Caco-2 (cell line): ENCODE data around the gene GSTT2. TPM values are rescaled to one million over a fixed set of nuclear protein-coding genes. Genes with fewer than 3 reads are reported as not detected.
"Not testable (repeated sequence)": the region's sequence is repeated elsewhere in the genome, so short reads cannot be mapped to it uniquely, and the experiment has no call there.

Experiments used
- BruUV-seq: library from RNA; stranded (reverse); fragments of 400-500 nt; replicated peaks from 2 replicates; lab custom pipeline; 2021; lab: Mats Ljungman, UMichigan
- CTCF ChIA-PET: fragments of 300-600 bp; sonication (Branson Sonifier 250); formaldehyde crosslinking; loops from one replicate; lab custom pipeline; 2022; ENCODE audit warnings: antibody characterized with exemption; lab: Charles Lee
- POLR2A ChIA-PET: fragments of 300-600 bp; sonication (Branson Sonifier 250); formaldehyde crosslinking; loops from one replicate; lab custom pipeline; 2022; ENCODE audit warnings: antibody characterized with exemption; lab: Charles Lee
- DNase-seq, 2 experiments: peaks; one replicate each; pipeline versions ENCODE4 v3.0.0 to v3.0.0-alpha.2; 2020 to 2022
- H3K27me3 ChIP-seq: replicated peaks from 2 replicates; pipeline ENCODE4 v1.6.0; 2011; ENCODE audit warnings: low read length; ENCODE audit not compliant: control insufficient read depth, insufficient read depth
- H3K36me3 ChIP-seq: 2 replicates; pipeline ENCODE4 v1.5.1; 2011; ENCODE audit warnings: low read length; ENCODE audit not compliant: control insufficient read depth, insufficient read depth
- H3K4me1 ChIP-seq: fragments of 250-450 bp; sonication (Bioruptor Pico); 2 replicates; pipeline ENCODE4 v1.5.1; 2020; ENCODE audit warnings: mild to moderate bottlenecking
- H3K4me3 ChIP-seq: 2 replicates; pipeline ENCODE4 v1.5.1; 2011; ENCODE audit warnings: low read depth, mild to moderate bottlenecking, control low read depth, low read length
- H3K9me3 ChIP-seq: fragments of 250-450 bp; sonication (Bioruptor Pico); 2 replicates; pipeline ENCODE4 v1.5.1; 2020; ENCODE audit warnings: mild to moderate bottlenecking, moderate library complexity
- H3K27ac Mint-ChIP-seq: one replicate; pipeline ENCODE4 v1.8.0; 2022; ENCODE audit warnings: mixed read lengths; ENCODE audit not compliant: unreplicated experiment
- H3K27me3 Mint-ChIP-seq: one replicate; pipeline ENCODE4 v1.8.0; 2022; ENCODE audit warnings: mixed read lengths; ENCODE audit not compliant: insufficient read depth, unreplicated experiment
- H3K36me3 Mint-ChIP-seq: one replicate; pipeline ENCODE4 v1.8.0; 2022; ENCODE audit warnings: mild to moderate bottlenecking, mixed read lengths; ENCODE audit not compliant: insufficient read depth, unreplicated experiment
- H3K4me1 Mint-ChIP-seq: one replicate; pipeline ENCODE4 v1.8.0; 2022; ENCODE audit warnings: low read depth, mixed read lengths; ENCODE audit not compliant: unreplicated experiment
- H3K4me3 Mint-ChIP-seq: one replicate; pipeline ENCODE4 v1.8.0; 2022; ENCODE audit warnings: mild to moderate bottlenecking, moderate library complexity, mixed read lengths; ENCODE audit not compliant: unreplicated experiment
- H3K9me3 Mint-ChIP-seq: one replicate; pipeline ENCODE4 v1.8.0; 2022; ENCODE audit warnings: mixed read lengths; ENCODE audit not compliant: unreplicated experiment
- CTCF ChIP-seq, 2 experiments: fragments of 200-600 bp in 1 of 2; IDR thresholded peaks; 1 replicate in 1 of 2; 2 replicates in 1 of 2; pipeline versions ENCODE4 v1.5.1 to v1.8.0; 2011 to 2022; ENCODE audit warnings: antibody characterized with exemption in 1 of 2, control low read depth in 1 of 2, inconsistent platforms in 1 of 2, low read depth in 1 of 2, low read length in 1 of 2, mild to moderate bottlenecking in 1 of 2, moderate library complexity in 1 of 2; ENCODE audit not compliant: insufficient read depth in 1 of 2, severe bottlenecking in 1 of 2, unreplicated experiment in 1 of 2
- intact Hi-C: fragments of 100-400 bp; cut with micrococcal nuclease; formaldehyde crosslinking; loops from one replicate; pipeline ENCODE4 v1.10.0; 2022; ENCODE audit not compliant: unreplicated experiment
- total RNA-seq: library from RNA; stranded (reverse); gene quantifications from 2 replicates; pipeline ENCODE4 v1.2.3, GENCODE V29; 2022

The GSTT2 gene
- total RNA-seq, 1 experiment from 2014 or later: 0.82 TPM

- H3K27ac Mint-ChIP-seq, H3K27me3 ChIP-seq, H3K9me3 Mint-ChIP-seq, H3K4me3 Mint-ChIP-seq, H3K36me3 ChIP-seq, H3K4me1 Mint-ChIP-seq, H3K9me3 ChIP-seq, H3K27me3 Mint-ChIP-seq, H3K4me3 ChIP-seq, H3K4me1 ChIP-seq, intact Hi-C loops, POLR2A ChIA-PET: not testable (repeated sequence)
- DNase-seq: peak; percentile 51 to 55
- TSS peak; percentile 31 for BruUV-seq
- CTCF ChIA-PET: interaction anchor here (0.6 kb wide), 1 partner anchor 36 kb away, joined by 3 read pairs; no protein-coding TSS in a partner anchor
- peaks cover 18% of the 10 kb centered on the region for H3K36me3 Mint-ChIP-seq
Observed at GRCh38 chr22:23974836-23975352, 5.0 kb upstream of the GSTT2 start.

- BruUV-seq, H3K36me3 ChIP-seq, CTCF ChIA-PET, H3K4me1 Mint-ChIP-seq, H3K27me3 Mint-ChIP-seq, H3K9me3 Mint-ChIP-seq, H3K4me3 Mint-ChIP-seq, H3K27me3 ChIP-seq, H3K27ac Mint-ChIP-seq, H3K9me3 ChIP-seq, intact Hi-C loops, POLR2A ChIA-PET, DNase-seq, H3K36me3 Mint-ChIP-seq, H3K4me1 ChIP-seq, H3K4me3 ChIP-seq: not testable (repeated sequence)
Observed at GRCh38 chr22:23977304-23977703, 2.6 kb upstream of the GSTT2 start.

- H3K9me3 Mint-ChIP-seq, H3K36me3 Mint-ChIP-seq, H3K4me1 Mint-ChIP-seq, H3K4me1 ChIP-seq, H3K4me3 ChIP-seq, H3K9me3 ChIP-seq, H3K27ac Mint-ChIP-seq, H3K4me3 Mint-ChIP-seq, DNase-seq, POLR2A ChIA-PET, H3K27me3 ChIP-seq, CTCF ChIA-PET, H3K27me3 Mint-ChIP-seq, H3K36me3 ChIP-seq: not testable (repeated sequence)
- intact Hi-C loops: loop anchor here (5.0 kb wide), 2 partner anchors 182 to 197 kb away; no protein-coding TSS in a partner anchor
- BruUV-seq: TSS peak; percentile 20
Observed at GRCh38 chr22:23980567-23980966, 633 bp downstream of the GSTT2 start.

GRCh38 chr22:23984430-23984829 lies 4.5 kb downstream of the GSTT2 start:
- H3K4me1 ChIP-seq: no peaks in the 10 kb centered on the region
- CTCF ChIA-PET: no interaction called here

GRCh38 chr22:23986089-23986488 lies 6.2 kb downstream of the GSTT2 start:
- H3K36me3 Mint-ChIP-seq, H3K4me1 Mint-ChIP-seq, H3K4me3 ChIP-seq, H3K27ac Mint-ChIP-seq, H3K27me3 ChIP-seq, H3K27me3 Mint-ChIP-seq, H3K9me3 Mint-ChIP-seq, POLR2A ChIA-PET, CTCF ChIA-PET, BruUV-seq, H3K4me1 ChIP-seq, H3K9me3 ChIP-seq, H3K4me3 Mint-ChIP-seq, H3K36me3 ChIP-seq, DNase-seq, intact Hi-C loops: not testable (repeated sequence)

More at GRCh38 chr22:23984430-23984829, 4.5 kb downstream of the GSTT2 start:
- H3K9me3 ChIP-seq: no peaks in the 10 kb centered on the region
- H3K4me1 Mint-ChIP-seq: no peaks in the 10 kb centered on the region
- H3K9me3 Mint-ChIP-seq: peaks cover 8% of the 10 kb centered on the region
- peak; percentile 65 to 80 for TF ChIP-seq CTCF (IDR thresholded peaks at IDR 0.05; ENCODE audit: insufficient read depth in 1 of 2, low read depth in 1 of 2, low read length in 1 of 2, severe bottlenecking in 1 of 2, unreplicated experiment in 1 of 2)
- H3K36me3 Mint-ChIP-seq: no peaks in the 10 kb centered on the region
- H3K36me3 ChIP-seq: no peaks in the 10 kb centered on the region
- no peaks in the 10 kb centered on the region for H3K27me3 ChIP-seq
- H3K4me3 ChIP-seq: no peak overlapping the region
- peak; percentile 53 to 67 for DNase-seq
- no peak overlapping the region for H3K27ac Mint-ChIP-seq
- no peak overlapping the region for H3K4me3 Mint-ChIP-seq
- H3K27me3 Mint-ChIP-seq: no peaks in the 10 kb centered on the region
- intact Hi-C loops: loop anchor here (5.0 kb wide), 2 partner anchors 178 to 193 kb away; no protein-coding TSS in a partner anchor
- no TSS peak for BruUV-seq
- POLR2A ChIA-PET: no interaction called here

GRCh38 chr22:23986538-23987178 lies 6.7 kb downstream of the GSTT2 start:
- H3K27me3 Mint-ChIP-seq, H3K36me3 Mint-ChIP-seq, CTCF ChIA-PET, H3K4me3 Mint-ChIP-seq, BruUV-seq, DNase-seq, H3K9me3 ChIP-seq, H3K4me1 ChIP-seq, H3K27ac Mint-ChIP-seq, intact Hi-C loops, POLR2A ChIA-PET, H3K4me3 ChIP-seq, H3K27me3 ChIP-seq, H3K4me1 Mint-ChIP-seq, H3K36me3 ChIP-seq, H3K9me3 Mint-ChIP-seq: not testable (repeated sequence)
